ENCODE results near the gene BCAR3.
"Not testable (repeated sequence)": the region's sequence is repeated elsewhere in the genome, so short reads cannot be mapped to it uniquely, and the experiment has no call there.

The BCAR3 gene

GRCh38 chr1:93670141-93670540 is 11.5 kb downstream of the BCAR3 start:
- no peak for DNase-seq (ENCODE audit: low read depth in 2 of 3, low spot score in 2 of 3)

- DNase-seq (ENCODE audit: low read depth in 2 of 3, low spot score in 2 of 3): no peak
These were observed 12.3 kb downstream of the BCAR3 start for GRCh38 chr1:93669369-93669768.

- no peak for DNase-seq (ENCODE audit: low read depth in 2 of 3, low spot score in 2 of 3)
These were observed 12.7 kb downstream of the BCAR3 start for GRCh38 chr1:93668951-93669350.

- DNase-seq (ENCODE audit: low read depth in 2 of 3, low spot score in 2 of 3): no peak
These were observed 13.5 kb downstream of the BCAR3 start for GRCh38 chr1:93668121-93668520.

- no peak for DNase-seq (ENCODE audit: low read depth in 2 of 3, low spot score in 2 of 3)
These were observed 14.0 kb downstream of the BCAR3 start for GRCh38 chr1:93667642-93668041.

GRCh38 chr1:93666613-93667384 is 14.8 kb downstream of the BCAR3 start:
- DNase-seq (ENCODE audit: low read depth in 2 of 3, low spot score in 2 of 3): no peak

- no peak for DNase-seq (ENCODE audit: low read depth in 2 of 3, low spot score in 2 of 3)
These were observed 16.6 kb downstream of the BCAR3 start for GRCh38 chr1:93665015-93665414.

GRCh38 chr1:93663208-93663614 is 18.4 kb downstream of the BCAR3 start:
- DNase-seq (ENCODE audit: low read depth in 2 of 3, low spot score in 2 of 3): no peak

GRCh38 chr1:93662481-93663207 is 19.0 kb downstream of the BCAR3 start:
- DNase-seq (ENCODE audit: low read depth in 2 of 3, low spot score in 2 of 3): no peak

GRCh38 chr1:93661829-93662474 is 19.7 kb downstream of the BCAR3 start:
- no peak for DNase-seq (ENCODE audit: low read depth in 2 of 3, low spot score in 2 of 3)

- DNase-seq (ENCODE audit: low read depth in 2 of 3, low spot score in 2 of 3): not testable (repeated sequence)
These were observed 20.3 kb downstream of the BCAR3 start for GRCh38 chr1:93661341-93661740.

- DNase-seq (ENCODE audit: low read depth in 2 of 3, low spot score in 2 of 3): no peak
These were observed 21.7 kb downstream of the BCAR3 start for GRCh38 chr1:93659822-93660503.

GRCh38 chr1:93658188-93658587 is 23.4 kb downstream of the BCAR3 start:
- DNase-seq (ENCODE audit: low read depth in 2 of 3, low spot score in 2 of 3): no peak

GRCh38 chr1:93656491-93656890 is 25.1 kb downstream of the BCAR3 start:
- no peak for DNase-seq (ENCODE audit: low read depth in 2 of 3, low spot score in 2 of 3)

- no peak for DNase-seq (ENCODE audit: low read depth in 2 of 3, low spot score in 2 of 3)
These were observed 28.0 kb downstream of the BCAR3 start for GRCh38 chr1:93653656-93654055.

- DNase-seq (ENCODE audit: low read depth in 2 of 3, low spot score in 2 of 3): no peak
These were observed 29.2 kb downstream of the BCAR3 start for GRCh38 chr1:93652323-93652949.

- no peak for DNase-seq (ENCODE audit: low read depth in 2 of 3, low spot score in 2 of 3)
These were observed 29.9 kb downstream of the BCAR3 start for GRCh38 chr1:93651695-93652094.

GRCh38 chr1:93650159-93650558 is 31.5 kb downstream of the BCAR3 start:
- not testable (repeated sequence) for DNase-seq (ENCODE audit: low read depth in 2 of 3, low spot score in 2 of 3)

- no peak for DNase-seq (ENCODE audit: low read depth in 2 of 3, low spot score in 2 of 3)
These were observed 32.4 kb downstream of the BCAR3 start for GRCh38 chr1:93649231-93649630.

GRCh38 chr1:93648656-93649055 is 33.0 kb downstream of the BCAR3 start:
- DNase-seq (ENCODE audit: low read depth in 2 of 3, low spot score in 2 of 3): no peak

- no peak for DNase-seq (ENCODE audit: low read depth in 2 of 3, low spot score in 2 of 3)
These were observed 40.1 kb downstream of the BCAR3 start for GRCh38 chr1:93641527-93641926.

Data from activated CD8-positive, alpha-beta memory T cell treated with anti-CD3 and anti-CD28 coated beads for 48 hours (primary cell).